ENCODE measurements around the gene GPX3. TPM values are rescaled to one million over a fixed set of nuclear protein-coding genes. Genes with fewer than 3 reads are reported as not detected.

The GPX3 gene
- polyA plus RNA-seq, 1 of the 3 experiments (the other 2 are of a cell fraction): 3.2 TPM

GRCh38 chr5:151021746-151022145, 1.4 kb downstream of the GPX3 start:
- no peaks in the 10 kb centered on the region for H3K9me2 ChIP-seq
- no peaks in the 10 kb centered on the region for H3F3A ChIP-seq (replicated peaks; ENCODE audit: insufficient read depth)
- H4K20me1 ChIP-seq (ENCODE audit: insufficient read depth): no peaks in the 10 kb centered on the region
- H2AFZ ChIP-seq (ENCODE audit: low read depth): no peak overlapping the region
- no peak for TF ChIP-seq CHD2 (IDR thresholded peaks at IDR 0.05; ENCODE audit: low read length, partially characterized antibody)
- no peak for TF ChIP-seq FOXM1 (IDR thresholded peaks at IDR 0.05; ENCODE audit: low read depth)
- TF ChIP-seq NRF1 (IDR thresholded peaks at IDR 0.05; ENCODE audit: low read depth, low read length): no peak
- no peak for TF ChIP-seq PBX3 (IDR thresholded peaks at IDR 0.05)
- no peak for TF ChIP-seq POLR2AphosphoS5 (IDR thresholded peaks at IDR 0.05; ENCODE audit: low read depth, low read length)
- no peak for TF ChIP-seq EP300 (IDR thresholded peaks at IDR 0.05; ENCODE audit: borderline replicate concordance in 1 of 2, low read depth in 1 of 2, low read length in 1 of 2)
- TF ChIP-seq TAF1 (IDR thresholded peaks at IDR 0.05; ENCODE audit: borderline replicate concordance, low read depth, low read length): no peak
- TF ChIP-seq YY1 (IDR thresholded peaks at IDR 0.05; ENCODE audit: low read depth): no peak
- TF ChIP-seq SMC3 (IDR thresholded peaks at IDR 0.05; ENCODE audit: low read depth, low read length): no peak
- no peak for TF ChIP-seq USF2 (IDR thresholded peaks at IDR 0.05; ENCODE audit: borderline replicate concordance, low read depth, low read length)
- no peak for TF ChIP-seq RCOR1 (IDR thresholded peaks at IDR 0.05; ENCODE audit: low read length)
- no peak for TF ChIP-seq RXRA (IDR thresholded peaks at IDR 0.05; ENCODE audit: borderline replicate concordance, low read depth)
- TF ChIP-seq FOXJ3 (CRISPR knock-in tag; IDR thresholded peaks at IDR 0.05): no peak
- no peak for TF ChIP-seq MEF2A (IDR thresholded peaks at IDR 0.05; ENCODE audit: borderline replicate concordance, low read depth)
- 93% methylated on average over 6 of the region's 6 CpGs for WGBS (ENCODE audit: low lambda C conversion rate)
- no peaks in the 10 kb centered on the region for H3K27me3 ChIP-seq (ENCODE audit: insufficient read depth)
- DNase-seq: no peak
- ChIA-PET CTCF (interaction anchor here (0.6 to 2.6 kb wide), 5 partner anchors 26 to 143 kb away, joined by 3 to 13 read pairs (median 4); no protein-coding TSS in a partner anchor), POLR2A (no interaction called here)
- H3K9ac ChIP-seq: no peak overlapping the region
- H3K9me3 ChIP-seq: no peaks in the 10 kb centered on the region
- H3K4me3 ChIP-seq (ENCODE audit: low read depth in 2 of 2, low read length in 1 of 2): no peak overlapping the region
- no peak overlapping the region for H3K27ac ChIP-seq (ENCODE audit: low read depth in 2 of 2, low read length in 1 of 2)
- H3K36me3 ChIP-seq (replicated peaks in 1 of 2; ENCODE audit: control insufficient read depth in 1 of 2, insufficient read depth in 2 of 2, low read length in 1 of 2): no peaks in the 10 kb centered on the region
- H3K4me1 ChIP-seq (ENCODE audit: control insufficient read depth in 1 of 2, insufficient read depth in 2 of 2, low read depth in 1 of 2, low read length in 1 of 2): peaks cover 0 to 8% of the 10 kb centered on the region in 2 experiments; a peak in 1 of 4 replicates
- no peak overlapping the region for H3K4me2 ChIP-seq
- H3K79me2 ChIP-seq (ENCODE audit: insufficient read depth): no peaks in the 10 kb centered on the region

- Histone ChIP-seq H3K27ac (ENCODE audit: low read depth in 2 of 2, low read length in 1 of 2) (no peak overlapping the region), H3K4me2 (no peak overlapping the region), H3K9me3 (no peaks in the 10 kb centered on the region), H3K9me2 (no peaks in the 10 kb centered on the region), H3F3A (replicated peaks; ENCODE audit: insufficient read depth) (no peaks in the 10 kb centered on the region), H3K36me3 (replicated peaks in 1 of 2; ENCODE audit: control insufficient read depth in 1 of 2, insufficient read depth in 2 of 2, low read length in 1 of 2) (no peaks in the 10 kb centered on the region), H3K9ac (no peak overlapping the region), H4K20me1 (ENCODE audit: insufficient read depth) (no peaks in the 10 kb centered on the region), H3K27me3 (ENCODE audit: insufficient read depth) (no peaks in the 10 kb centered on the region), H3K4me1 (ENCODE audit: control insufficient read depth in 1 of 2, insufficient read depth in 2 of 2, low read depth in 1 of 2, low read length in 1 of 2) (peaks cover 0 to 8% of the 10 kb centered on the region in 2 experiments; a peak in 1 of 4 replicates), H3K4me3 (ENCODE audit: low read depth in 2 of 2, low read length in 1 of 2) (no peak overlapping the region), H2AFZ (ENCODE audit: low read depth) (no peak overlapping the region), H3K79me2 (ENCODE audit: insufficient read depth) (no peaks in the 10 kb centered on the region)
- ChIA-PET POLR2A (no interaction called here), CTCF (interaction anchor here (0.6 to 1.4 kb wide), 2 partner anchors 20 to 93 kb away, joined by 3 to 4 read pairs; no protein-coding TSS in a partner anchor)
- 83% methylated on average over 6 of the region's 7 CpGs for WGBS (ENCODE audit: low lambda C conversion rate)
- DNase-seq: no peak
- TF ChIP-seq YY1 (IDR thresholded peaks at IDR 0.05; ENCODE audit: low read depth): no peak
- TF ChIP-seq REST (IDR thresholded peaks at IDR 0.05; ENCODE audit: low read depth, low read length): no peak
- no peak for TF ChIP-seq CTCF (IDR thresholded peaks at IDR 0.05)
- no peak for TF ChIP-seq EZH2phosphoT487 (IDR thresholded peaks at IDR 0.05; ENCODE audit: borderline replicate concordance, low read depth)
- TF ChIP-seq RFX5 (IDR thresholded peaks at IDR 0.05; ENCODE audit: low read length): no peak
- TF ChIP-seq TEAD4 (IDR thresholded peaks at IDR 0.05; ENCODE audit: borderline replicate concordance, insufficient read depth): no peak
- no peak for TF ChIP-seq EP300 (IDR thresholded peaks at IDR 0.05; ENCODE audit: borderline replicate concordance in 1 of 2, low read depth in 1 of 2, low read length in 1 of 2)
- no peak for TF ChIP-seq FOXM1 (IDR thresholded peaks at IDR 0.05; ENCODE audit: low read depth)
- no peak for TF ChIP-seq NFIC (IDR thresholded peaks at IDR 0.05; ENCODE audit: borderline replicate concordance)
- TF ChIP-seq MXI1 (IDR thresholded peaks at IDR 0.05; ENCODE audit: low read depth, low read length): no peak
- no peak for TF ChIP-seq CHD2 (IDR thresholded peaks at IDR 0.05; ENCODE audit: low read length, partially characterized antibody)
Measured at GRCh38 chr5:151022511-151023018, 2.2 kb downstream of the GPX3 start.
